ENCODE results near the gene SWSAP1. TPM values are rescaled to one million over a fixed set of nuclear protein-coding genes. Genes with fewer than 3 reads are reported as not detected.
A peak's percentile ranks its signal among the peaks of the same experiment; 100 is the strongest.

The SWSAP1 gene
- total and polyA plus RNA-seq, 2 experiments from 2014 or later = 2.1 to 6.1 TPM

DNA sequence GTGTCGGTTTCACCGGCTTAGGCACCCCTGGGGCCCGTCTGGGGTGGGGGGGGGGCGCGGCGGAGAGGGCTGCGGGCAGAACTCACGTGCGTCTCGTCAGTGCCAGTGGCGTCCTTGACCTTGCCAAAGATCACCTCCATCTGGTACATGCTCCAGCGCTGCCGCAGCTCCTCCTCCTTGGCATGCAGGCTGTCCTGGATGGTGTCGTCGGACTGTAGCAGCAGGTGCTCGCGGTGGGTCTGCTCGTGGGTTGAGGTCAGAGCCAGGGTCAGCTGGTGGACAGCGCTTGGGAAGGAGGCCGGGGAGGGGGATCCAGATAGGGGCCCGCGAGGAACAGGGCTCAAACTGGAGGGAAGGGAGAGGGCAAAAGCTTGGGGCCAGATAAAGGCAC is 49.3 kb downstream of the SWSAP1 start:
- Histone ChIP-seq H3F3A (replicated peaks; ENCODE audit: low read depth) (peaks cover 20% of the 10 kb centered on the region), H3K36me3 (ENCODE audit: insufficient read depth) (no peaks in the 10 kb centered on the region), H3K27ac (ENCODE audit: low read depth) (no peak overlapping the region), H4K20me1 (replicated peaks; ENCODE audit: insufficient read depth) (no peaks in the 10 kb centered on the region), H3K27me3 (ENCODE audit: insufficient read depth) (peaks cover 45% of the 10 kb centered on the region), H3K4me1 (ENCODE audit: insufficient read depth) (peaks cover 26% of the 10 kb centered on the region), H2AFZ (no peak overlapping the region), H3K4me3 (no peak overlapping the region), H3K4me2 (peak overlapping the region; percentile 100), H3K9me2 (ENCODE audit: insufficient read depth) (no peaks in the 10 kb centered on the region), H3K79me2 (replicated peaks; ENCODE audit: insufficient read depth) (no peaks in the 10 kb centered on the region)
- Mint-ChIP-seq H3K27ac (no peak overlapping the region), H3K4me1 (peaks cover 15% of the 10 kb centered on the region), H3K9me3 (peaks cover 2% of the 10 kb centered on the region; the same call in 1 of the 3 replicates), H3K36me3 (ENCODE audit: low read depth) (no peaks in the 10 kb centered on the region), H3K4me3 (no peak overlapping the region), H3K27me3 (ENCODE audit: insufficient read depth, low read depth, poor library complexity) (peaks cover 48% of the 10 kb centered on the region)
- DNase-seq (ENCODE audit: low spot score) (peak; percentile 27), ATAC-seq (no peak)
- TF ChIP-seq POLR2AphosphoS5 (IDR thresholded peaks at IDR 0.05; ENCODE audit: low read depth) (no peak), JUNB (IDR thresholded peaks at IDR 0.05; ENCODE audit: unreplicated experiment) (no peak), ZNF114 (CRISPR knock-in tag; IDR thresholded peaks at IDR 0.05) (no peak), EZH2 (IDR thresholded peaks at IDR 0.05; ENCODE audit: low read depth, unreplicated experiment) (no peak), CREB1 (CRISPR knock-in tag; IDR thresholded peaks at IDR 0.05; ENCODE audit: low read depth) (no peak), NANOG (IDR thresholded peaks at IDR 0.05; ENCODE audit: borderline replicate concordance) (no peak), STAT1 (IDR thresholded peaks at IDR 0.05; ENCODE audit: unreplicated experiment) (no peak), ZNF331 (CRISPR knock-in tag; IDR thresholded peaks at IDR 0.05; ENCODE audit: low read depth) (no peak), EZH2phosphoT487 (IDR thresholded peaks at IDR 0.05; ENCODE audit: unreplicated experiment) (no peak)
- TF ChIP-seq, protein P1, sequence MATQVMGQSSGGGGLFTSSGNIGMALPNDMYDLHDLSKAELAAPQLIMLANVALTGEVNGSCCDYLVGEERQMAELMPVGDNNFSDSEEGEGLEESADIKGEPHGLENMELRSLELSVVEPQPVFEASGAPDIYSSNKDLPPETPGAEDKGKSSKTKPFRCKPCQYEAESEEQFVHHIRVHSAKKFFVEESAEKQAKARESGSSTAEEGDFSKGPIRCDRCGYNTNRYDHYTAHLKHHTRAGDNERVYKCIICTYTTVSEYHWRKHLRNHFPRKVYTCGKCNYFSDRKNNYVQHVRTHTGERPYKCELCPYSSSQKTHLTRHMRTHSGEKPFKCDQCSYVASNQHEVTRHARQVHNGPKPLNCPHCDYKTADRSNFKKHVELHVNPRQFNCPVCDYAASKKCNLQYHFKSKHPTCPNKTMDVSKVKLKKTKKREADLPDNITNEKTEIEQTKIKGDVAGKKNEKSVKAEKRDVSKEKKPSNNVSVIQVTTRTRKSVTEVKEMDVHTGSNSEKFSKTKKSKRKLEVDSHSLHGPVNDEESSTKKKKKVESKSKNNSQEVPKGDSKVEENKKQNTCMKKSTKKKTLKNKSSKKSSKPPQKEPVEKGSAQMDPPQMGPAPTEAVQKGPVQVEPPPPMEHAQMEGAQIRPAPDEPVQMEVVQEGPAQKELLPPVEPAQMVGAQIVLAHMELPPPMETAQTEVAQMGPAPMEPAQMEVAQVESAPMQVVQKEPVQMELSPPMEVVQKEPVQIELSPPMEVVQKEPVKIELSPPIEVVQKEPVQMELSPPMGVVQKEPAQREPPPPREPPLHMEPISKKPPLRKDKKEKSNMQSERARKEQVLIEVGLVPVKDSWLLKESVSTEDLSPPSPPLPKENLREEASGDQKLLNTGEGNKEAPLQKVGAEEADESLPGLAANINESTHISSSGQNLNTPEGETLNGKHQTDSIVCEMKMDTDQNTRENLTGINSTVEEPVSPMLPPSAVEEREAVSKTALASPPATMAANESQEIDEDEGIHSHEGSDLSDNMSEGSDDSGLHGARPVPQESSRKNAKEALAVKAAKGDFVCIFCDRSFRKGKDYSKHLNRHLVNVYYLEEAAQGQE (IDR thresholded peaks at IDR 0.05; ENCODE audit: unreplicated experiment) = no peak
- TF ChIP-seq, protein P2, sequence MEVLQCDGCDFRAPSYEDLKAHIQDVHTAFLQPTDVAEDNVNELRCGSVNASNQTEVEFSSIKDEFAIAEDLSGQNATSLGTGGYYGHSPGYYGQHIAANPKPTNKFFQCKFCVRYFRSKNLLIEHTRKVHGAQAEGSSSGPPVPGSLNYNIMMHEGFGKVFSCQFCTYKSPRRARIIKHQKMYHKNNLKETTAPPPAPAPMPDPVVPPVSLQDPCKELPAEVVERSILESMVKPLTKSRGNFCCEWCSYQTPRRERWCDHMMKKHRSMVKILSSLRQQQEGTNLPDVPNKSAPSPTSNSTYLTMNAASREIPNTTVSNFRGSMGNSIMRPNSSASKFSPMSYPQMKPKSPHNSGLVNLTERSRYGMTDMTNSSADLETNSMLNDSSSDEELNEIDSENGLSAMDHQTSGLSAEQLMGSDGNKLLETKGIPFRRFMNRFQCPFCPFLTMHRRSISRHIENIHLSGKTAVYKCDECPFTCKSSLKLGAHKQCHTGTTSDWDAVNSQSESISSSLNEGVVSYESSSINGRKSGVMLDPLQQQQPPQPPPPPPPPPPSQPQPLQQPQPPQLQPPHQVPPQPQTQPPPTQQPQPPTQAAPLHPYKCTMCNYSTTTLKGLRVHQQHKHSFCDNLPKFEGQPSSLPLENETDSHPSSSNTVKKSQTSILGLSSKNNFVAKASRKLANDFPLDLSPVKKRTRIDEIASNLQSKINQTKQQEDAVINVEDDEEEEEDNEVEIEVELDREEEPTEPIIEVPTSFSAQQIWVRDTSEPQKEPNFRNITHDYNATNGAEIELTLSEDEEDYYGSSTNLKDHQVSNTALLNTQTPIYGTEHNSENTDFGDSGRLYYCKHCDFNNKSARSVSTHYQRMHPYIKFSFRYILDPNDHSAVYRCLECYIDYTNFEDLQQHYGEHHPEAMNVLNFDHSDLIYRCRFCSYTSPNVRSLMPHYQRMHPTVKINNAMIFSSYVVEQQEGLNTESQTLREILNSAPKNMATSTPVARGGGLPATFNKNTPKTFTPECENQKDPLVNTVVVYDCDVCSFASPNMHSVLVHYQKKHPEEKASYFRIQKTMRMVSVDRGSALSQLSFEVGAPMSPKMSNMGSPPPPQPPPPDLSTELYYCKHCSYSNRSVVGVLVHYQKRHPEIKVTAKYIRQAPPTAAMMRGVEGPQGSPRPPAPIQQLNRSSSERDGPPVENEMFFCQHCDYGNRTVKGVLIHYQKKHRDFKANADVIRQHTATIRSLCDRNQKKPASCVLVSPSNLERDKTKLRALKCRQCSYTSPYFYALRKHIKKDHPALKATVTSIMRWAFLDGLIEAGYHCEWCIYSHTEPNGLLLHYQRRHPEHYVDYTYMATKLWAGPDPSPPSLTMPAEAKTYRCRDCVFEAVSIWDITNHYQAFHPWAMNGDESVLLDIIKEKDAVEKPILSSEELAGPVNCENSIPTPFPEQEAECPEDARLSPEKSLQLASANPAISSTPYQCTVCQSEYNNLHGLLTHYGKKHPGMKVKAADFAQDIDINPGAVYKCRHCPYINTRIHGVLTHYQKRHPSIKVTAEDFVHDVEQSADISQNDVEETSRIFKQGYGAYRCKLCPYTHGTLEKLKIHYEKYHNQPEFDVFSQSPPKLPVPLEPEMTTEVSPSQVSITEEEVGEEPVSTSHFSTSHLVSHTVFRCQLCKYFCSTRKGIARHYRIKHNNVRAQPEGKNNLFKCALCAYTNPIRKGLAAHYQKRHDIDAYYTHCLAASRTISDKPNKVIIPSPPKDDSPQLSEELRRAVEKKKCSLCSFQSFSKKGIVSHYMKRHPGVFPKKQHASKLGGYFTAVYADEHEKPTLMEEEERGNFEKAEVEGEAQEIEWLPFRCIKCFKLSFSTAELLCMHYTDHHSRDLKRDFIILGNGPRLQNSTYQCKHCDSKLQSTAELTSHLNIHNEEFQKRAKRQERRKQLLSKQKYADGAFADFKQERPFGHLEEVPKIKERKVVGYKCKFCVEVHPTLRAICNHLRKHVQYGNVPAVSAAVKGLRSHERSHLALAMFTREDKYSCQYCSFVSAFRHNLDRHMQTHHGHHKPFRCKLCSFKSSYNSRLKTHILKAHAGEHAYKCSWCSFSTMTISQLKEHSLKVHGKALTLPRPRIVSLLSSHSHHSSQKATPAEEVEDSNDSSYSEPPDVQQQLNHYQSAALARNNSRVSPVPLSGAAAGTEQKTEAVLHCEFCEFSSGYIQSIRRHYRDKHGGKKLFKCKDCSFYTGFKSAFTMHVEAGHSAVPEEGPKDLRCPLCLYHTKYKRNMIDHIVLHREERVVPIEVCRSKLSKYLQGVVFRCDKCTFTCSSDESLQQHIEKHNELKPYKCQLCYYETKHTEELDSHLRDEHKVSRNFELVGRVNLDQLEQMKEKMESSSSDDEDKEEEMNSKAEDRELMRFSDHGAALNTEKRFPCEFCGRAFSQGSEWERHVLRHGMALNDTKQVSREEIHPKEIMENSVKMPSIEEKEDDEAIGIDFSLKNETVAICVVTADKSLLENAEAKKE (CRISPR knock-in tag; IDR thresholded peaks at IDR 0.05) = no peak
- TF ChIP-seq, protein P3, sequence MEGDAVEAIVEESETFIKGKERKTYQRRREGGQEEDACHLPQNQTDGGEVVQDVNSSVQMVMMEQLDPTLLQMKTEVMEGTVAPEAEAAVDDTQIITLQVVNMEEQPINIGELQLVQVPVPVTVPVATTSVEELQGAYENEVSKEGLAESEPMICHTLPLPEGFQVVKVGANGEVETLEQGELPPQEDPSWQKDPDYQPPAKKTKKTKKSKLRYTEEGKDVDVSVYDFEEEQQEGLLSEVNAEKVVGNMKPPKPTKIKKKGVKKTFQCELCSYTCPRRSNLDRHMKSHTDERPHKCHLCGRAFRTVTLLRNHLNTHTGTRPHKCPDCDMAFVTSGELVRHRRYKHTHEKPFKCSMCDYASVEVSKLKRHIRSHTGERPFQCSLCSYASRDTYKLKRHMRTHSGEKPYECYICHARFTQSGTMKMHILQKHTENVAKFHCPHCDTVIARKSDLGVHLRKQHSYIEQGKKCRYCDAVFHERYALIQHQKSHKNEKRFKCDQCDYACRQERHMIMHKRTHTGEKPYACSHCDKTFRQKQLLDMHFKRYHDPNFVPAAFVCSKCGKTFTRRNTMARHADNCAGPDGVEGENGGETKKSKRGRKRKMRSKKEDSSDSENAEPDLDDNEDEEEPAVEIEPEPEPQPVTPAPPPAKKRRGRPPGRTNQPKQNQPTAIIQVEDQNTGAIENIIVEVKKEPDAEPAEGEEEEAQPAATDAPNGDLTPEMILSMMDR (conservative IDR thresholded peaks at IDR 0.05; ENCODE audit: low read depth in 2 of 2) = no peak
- TF ChIP-seq, protein P4, sequence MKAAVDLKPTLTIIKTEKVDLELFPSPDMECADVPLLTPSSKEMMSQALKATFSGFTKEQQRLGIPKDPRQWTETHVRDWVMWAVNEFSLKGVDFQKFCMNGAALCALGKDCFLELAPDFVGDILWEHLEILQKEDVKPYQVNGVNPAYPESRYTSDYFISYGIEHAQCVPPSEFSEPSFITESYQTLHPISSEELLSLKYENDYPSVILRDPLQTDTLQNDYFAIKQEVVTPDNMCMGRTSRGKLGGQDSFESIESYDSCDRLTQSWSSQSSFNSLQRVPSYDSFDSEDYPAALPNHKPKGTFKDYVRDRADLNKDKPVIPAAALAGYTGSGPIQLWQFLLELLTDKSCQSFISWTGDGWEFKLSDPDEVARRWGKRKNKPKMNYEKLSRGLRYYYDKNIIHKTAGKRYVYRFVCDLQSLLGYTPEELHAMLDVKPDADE (IDR thresholded peaks at IDR 0.05) = no peak

Measured in GM23338 (cell line).